ENCODE data around the gene FLYWCH1. TPM values are rescaled to one million over a fixed set of nuclear protein-coding genes. Genes with fewer than 3 reads are reported as not detected.

Gene FLYWCH1
- total and polyA plus RNA-seq, 2 donors (not counting 1 experiment from before 2014, with no cell fraction given) = 12.0 to 58.5 TPM

DNA sequence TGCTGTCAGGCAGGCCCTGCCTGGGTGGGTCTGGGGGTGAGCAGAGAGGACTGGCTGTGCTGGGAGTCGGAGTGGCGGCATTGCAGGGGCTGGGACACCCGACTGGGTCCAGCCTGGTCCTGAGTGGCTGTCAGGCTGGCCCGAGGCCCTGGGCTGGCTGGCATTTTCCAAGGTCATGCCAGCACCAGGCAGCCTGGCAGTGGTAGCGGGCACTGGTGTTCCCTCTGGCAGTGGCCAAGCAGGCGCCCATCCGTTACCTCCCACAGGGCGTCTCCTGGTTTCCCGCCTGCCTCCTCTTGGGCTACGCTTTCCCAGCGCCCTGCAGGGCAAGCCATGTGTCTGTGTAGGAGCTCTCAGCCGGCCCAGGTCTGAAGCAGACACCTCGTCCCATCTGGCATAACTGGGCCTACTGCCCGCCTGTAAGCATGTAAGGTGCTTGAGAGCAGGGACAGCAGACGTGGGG, 74.2 kb downstream of the FLYWCH1 start:
- Histone ChIP-seq H4K20me1 (ENCODE audit: control insufficient read depth, extremely low read depth, insufficient read depth, low read length) (no peaks in the 10 kb centered on the region), H3K4me3 (replicated peaks in 1 of 4; ENCODE audit: control extremely low read depth in 1 of 4, insufficient read depth in 1 of 4, low read depth in 3 of 4, low read length in 4 of 4) (no peak overlapping the region)

DNA sequence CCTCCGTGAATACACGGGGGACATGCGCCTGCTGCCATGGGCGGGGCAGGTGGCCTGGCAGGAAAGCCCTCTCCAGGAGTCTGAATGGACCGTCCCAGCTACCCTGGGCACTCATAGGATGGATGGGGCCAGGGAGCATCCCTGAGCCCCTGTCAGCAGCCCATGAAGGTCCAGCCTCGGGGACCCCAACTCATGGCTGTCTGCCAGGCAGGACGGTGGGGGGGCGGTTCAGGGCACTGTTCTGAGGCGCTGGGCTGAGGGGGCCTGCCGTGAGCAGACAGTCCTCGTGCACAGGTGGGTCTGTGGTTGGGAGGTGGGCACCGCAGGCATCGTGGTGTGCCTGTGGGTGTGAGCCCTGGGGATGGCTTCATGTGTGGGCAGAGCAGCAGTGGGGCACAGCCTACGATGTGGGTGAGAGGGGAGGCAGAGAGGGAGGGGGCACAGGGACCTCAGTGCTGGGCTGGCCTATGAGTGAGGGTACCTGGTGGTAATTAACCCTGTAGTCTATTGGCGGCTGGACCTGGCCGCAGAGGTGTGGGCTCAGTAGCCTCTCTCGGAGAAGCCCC, 75.0 kb downstream of the FLYWCH1 start:
- Histone ChIP-seq H3K4me2 (ENCODE audit: extremely low read depth, insufficient read depth, low read length) (no peak overlapping the region), H3K27ac (ENCODE audit: insufficient read depth, low read length) (no peak overlapping the region), H3K4me1 (ENCODE audit: control insufficient read depth, extremely low read depth, insufficient read depth, low read length) (no peaks in the 10 kb centered on the region), H3K9me3 (ENCODE audit: control insufficient read depth, insufficient read depth, low read depth, low read length) (no peaks in the 10 kb centered on the region), H3K9ac (ENCODE audit: insufficient read depth, low read length) (no peak overlapping the region), H3K27me3 (ENCODE audit: control insufficient read depth, insufficient read depth, low read length) (no peaks in the 10 kb centered on the region), H2AFZ (ENCODE audit: low read length) (no peak overlapping the region), H3K79me2 (ENCODE audit: control insufficient read depth, insufficient read depth, low read length) (no peaks in the 10 kb centered on the region), H3K36me3 (ENCODE audit: control insufficient read depth, insufficient read depth, low read length) (no peaks in the 10 kb centered on the region), H4K20me1 (ENCODE audit: control insufficient read depth, extremely low read depth, insufficient read depth, low read length) (no peaks in the 10 kb centered on the region), H3K4me3 (replicated peaks in 1 of 4; ENCODE audit: control extremely low read depth in 1 of 4, insufficient read depth in 1 of 4, low read depth in 3 of 4, low read length in 4 of 4) (no peak overlapping the region)
- DNase-seq (ENCODE audit: low read depth in 2 of 2) = no peak
- no peak for TF ChIP-seq EZH2 (IDR thresholded peaks at IDR 0.05; ENCODE audit: low read length, missing control alignments)
- TF ChIP-seq, protein P1, sequence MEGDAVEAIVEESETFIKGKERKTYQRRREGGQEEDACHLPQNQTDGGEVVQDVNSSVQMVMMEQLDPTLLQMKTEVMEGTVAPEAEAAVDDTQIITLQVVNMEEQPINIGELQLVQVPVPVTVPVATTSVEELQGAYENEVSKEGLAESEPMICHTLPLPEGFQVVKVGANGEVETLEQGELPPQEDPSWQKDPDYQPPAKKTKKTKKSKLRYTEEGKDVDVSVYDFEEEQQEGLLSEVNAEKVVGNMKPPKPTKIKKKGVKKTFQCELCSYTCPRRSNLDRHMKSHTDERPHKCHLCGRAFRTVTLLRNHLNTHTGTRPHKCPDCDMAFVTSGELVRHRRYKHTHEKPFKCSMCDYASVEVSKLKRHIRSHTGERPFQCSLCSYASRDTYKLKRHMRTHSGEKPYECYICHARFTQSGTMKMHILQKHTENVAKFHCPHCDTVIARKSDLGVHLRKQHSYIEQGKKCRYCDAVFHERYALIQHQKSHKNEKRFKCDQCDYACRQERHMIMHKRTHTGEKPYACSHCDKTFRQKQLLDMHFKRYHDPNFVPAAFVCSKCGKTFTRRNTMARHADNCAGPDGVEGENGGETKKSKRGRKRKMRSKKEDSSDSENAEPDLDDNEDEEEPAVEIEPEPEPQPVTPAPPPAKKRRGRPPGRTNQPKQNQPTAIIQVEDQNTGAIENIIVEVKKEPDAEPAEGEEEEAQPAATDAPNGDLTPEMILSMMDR (conservative IDR thresholded peaks at IDR 0.05 in 1 of 2, IDR thresholded peaks at IDR 0.05 in 1 of 2; ENCODE audit: low read depth in 1 of 2, low read length in 2 of 2) = no peak

More for the DNA sequence above, 74.2 kb downstream of the FLYWCH1 start:
- Histone ChIP-seq H3K4me2 (ENCODE audit: extremely low read depth, insufficient read depth, low read length) (no peak overlapping the region), H2AFZ (ENCODE audit: low read length) (no peak overlapping the region), H3K4me1 (ENCODE audit: control insufficient read depth, extremely low read depth, insufficient read depth, low read length) (peaks cover under 1% of the 10 kb centered on the region), H3K79me2 (ENCODE audit: control insufficient read depth, insufficient read depth, low read length) (no peaks in the 10 kb centered on the region), H3K27me3 (ENCODE audit: control insufficient read depth, insufficient read depth, low read length) (no peaks in the 10 kb centered on the region), H3K9me3 (ENCODE audit: control insufficient read depth, insufficient read depth, low read depth, low read length) (no peaks in the 10 kb centered on the region), H3K9ac (ENCODE audit: insufficient read depth, low read length) (no peak overlapping the region), H3K27ac (ENCODE audit: insufficient read depth, low read length) (no peak overlapping the region), H3K36me3 (ENCODE audit: control insufficient read depth, insufficient read depth, low read length) (no peaks in the 10 kb centered on the region)
- no peak for DNase-seq (ENCODE audit: low read depth in 2 of 2)
- TF ChIP-seq, protein P1 (conservative IDR thresholded peaks at IDR 0.05 in 1 of 2, IDR thresholded peaks at IDR 0.05 in 1 of 2; ENCODE audit: low read depth in 1 of 2, low read length in 2 of 2) = no peak
- TF ChIP-seq EZH2 (IDR thresholded peaks at IDR 0.05; ENCODE audit: low read length, missing control alignments) = no peak

DNA sequence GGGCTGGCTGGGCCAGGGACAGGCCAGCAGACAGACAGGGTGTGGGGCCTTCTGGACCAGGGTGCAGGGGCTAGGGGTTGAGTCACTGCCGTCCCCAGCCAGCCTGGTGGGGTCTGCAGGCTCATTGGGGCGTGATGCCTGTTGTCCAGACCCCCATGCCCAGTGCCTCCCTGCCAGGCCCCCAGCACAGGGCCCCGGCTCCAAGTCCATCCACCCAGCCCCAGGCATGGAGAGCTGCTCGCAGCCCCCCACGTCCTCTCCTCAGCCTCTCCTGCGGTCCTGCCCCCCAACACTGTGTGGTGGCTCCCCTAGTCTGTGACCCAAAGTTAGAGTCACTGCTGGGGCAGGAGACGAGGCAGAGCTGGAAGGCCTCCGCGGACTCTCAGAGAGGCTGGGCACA, 75.6 kb downstream of the FLYWCH1 start:
- no peaks in the 10 kb centered on the region for H3K79me2 ChIP-seq (ENCODE audit: control insufficient read depth, insufficient read depth, low read length)
- no peak overlapping the region for H3K4me2 ChIP-seq (ENCODE audit: extremely low read depth, insufficient read depth, low read length)
- H3K27me3 ChIP-seq (ENCODE audit: control insufficient read depth, insufficient read depth, low read length) = no peaks in the 10 kb centered on the region
- no peak overlapping the region for H3K27ac ChIP-seq (ENCODE audit: insufficient read depth, low read length)
- H3K4me3 ChIP-seq (replicated peaks in 1 of 4; ENCODE audit: control extremely low read depth in 1 of 4, insufficient read depth in 1 of 4, low read depth in 3 of 4, low read length in 4 of 4) = no peak overlapping the region
- H3K9me3 ChIP-seq (ENCODE audit: control insufficient read depth, insufficient read depth, low read depth, low read length) = no peaks in the 10 kb centered on the region
- no peak overlapping the region for H2AFZ ChIP-seq (ENCODE audit: low read length)
- no peak for DNase-seq (ENCODE audit: low read depth in 2 of 2)
- no peaks in the 10 kb centered on the region for H4K20me1 ChIP-seq (ENCODE audit: control insufficient read depth, extremely low read depth, insufficient read depth, low read length)
- H3K9ac ChIP-seq (ENCODE audit: insufficient read depth, low read length) = no peak overlapping the region
- TF ChIP-seq, protein P1 (conservative IDR thresholded peaks at IDR 0.05 in 1 of 2, IDR thresholded peaks at IDR 0.05 in 1 of 2; ENCODE audit: low read depth in 1 of 2, low read length in 2 of 2) = no peak
- TF ChIP-seq EZH2 (IDR thresholded peaks at IDR 0.05; ENCODE audit: low read length, missing control alignments) = no peak
- no peaks in the 10 kb centered on the region for H3K4me1 ChIP-seq (ENCODE audit: control insufficient read depth, extremely low read depth, insufficient read depth, low read length)
- H3K36me3 ChIP-seq (ENCODE audit: control insufficient read depth, insufficient read depth, low read length) = no peaks in the 10 kb centered on the region

All from fibroblast of lung (primary cell).